IPS DF 4.7 (cell line): ENCODE results near the gene ZNF581.

Experiments
- DNase-seq: peaks from one replicate; pipeline ENCODE4 v3.0.0-alpha.2; 2013; ENCODE audit warnings: low spot score; ENCODE audit errors: extremely low read depth

The ZNF581 gene

GRCh38 chr19:55626350-55626749 is 17.1 kb upstream of the ZNF581 start:
- no peak for DNase-seq

- no peak for DNase-seq
Observed at GRCh38 chr19:55632463-55632834, 11.0 kb upstream of the ZNF581 start.

- DNase-seq = no peak
Observed at GRCh38 chr19:55633861-55634260, 9.6 kb upstream of the ZNF581 start.

- DNase-seq = no peak
Observed at GRCh38 chr19:55635334-55635717, 8.1 kb upstream of the ZNF581 start.

- no peak for DNase-seq
Observed at GRCh38 chr19:55635856-55636440, 7.5 kb upstream of the ZNF581 start.

GRCh38 chr19:55636723-55637122 is 6.7 kb upstream of the ZNF581 start:
- no peak for DNase-seq

GRCh38 chr19:55637534-55637933 is 5.9 kb upstream of the ZNF581 start:
- DNase-seq = no peak

- no peak for DNase-seq
Observed at GRCh38 chr19:55638864-55639359, 4.5 kb upstream of the ZNF581 start.

- DNase-seq = no peak
Observed at GRCh38 chr19:55640043-55640576, 3.3 kb upstream of the ZNF581 start.

GRCh38 chr19:55640577-55641425 is 2.6 kb upstream of the ZNF581 start, which contains the start of gene ZNF580:
Gene ZNF580, plus strand, starts transcription at chr19:55641002. Its CDS starts 1,507 bp downstream, at chr19:55642509.
- no peak for DNase-seq

- DNase-seq = no peak
Observed at GRCh38 chr19:55641426-55642152, 1.9 kb upstream of the ZNF581 start.

- DNase-seq = no peak
Observed at GRCh38 chr19:55642153-55643002, 1.1 kb upstream of the ZNF581 start.

- no peak for DNase-seq
Observed at GRCh38 chr19:55643887-55644176, 383 bp downstream of the ZNF581 start.

GRCh38 chr19:55644191-55644833 is 863 bp downstream of the ZNF581 start:
- DNase-seq = no peak

- DNase-seq = no peak
Observed at GRCh38 chr19:55644842-55645511, 1.5 kb downstream of the ZNF581 start.

GRCh38 chr19:55645512-55645881 is 2.0 kb downstream of the ZNF581 start:
- no peak for DNase-seq

- no peak for DNase-seq
Observed at GRCh38 chr19:55646889-55647731, 3.7 kb downstream of the ZNF581 start.

- DNase-seq = no peak
Observed at GRCh38 chr19:55647732-55648584, 4.5 kb downstream of the ZNF581 start, which contains the start of gene CCDC106. Gene CCDC106, plus strand, starts transcription at chr19:55648212. Its CDS starts 835 bp downstream, at chr19:55649047.
